Sciatic nerve (tissue), 2 donors: ENCODE data around the gene CALM1. TPM values are rescaled to one million over a fixed set of nuclear protein-coding genes. Genes with fewer than 3 reads are reported as not detected.
"Not testable (repeated sequence)": the region's sequence is repeated elsewhere in the genome, so short reads cannot be mapped to it uniquely, and the experiment has no call there.

Experiments used
- ATAC-seq: fragments of 200-7000 bp; cut with Tn5 transposase; one replicate; pipeline ENCODE4 v1.9.1; 2020; ENCODE audit warnings: mild to moderate bottlenecking, moderate library complexity
- DNase-seq: peaks from one replicate; pipeline ENCODE4 v3.0.0-alpha.2; 2020; ENCODE audit warnings: low spot score
- intact Hi-C: fragments of 100-400 bp; cut with DNase I; formaldehyde crosslinking; loops from one replicate; pipeline ENCODE4 v1.14.2; 2022
- total RNA-seq: library from RNA; stranded (reverse); fragmentation: NEBNext Ultra II Directional; extraction: Animal tissue kit (Norgen Biotek cat#: 25700); gene quantifications from one replicate; pipeline ENCODE4 v1.2.1, GENCODE V29; 2021
- donor health status: DM: no; HTN: no; CAD: no.
- donor health status: DM: no; HTN: no; CAD: no.

Gene CALM1
- total RNA-seq, 1 donor from 2014 or later, result 340 TPM

GRCh38 chr14:90382491-90383125, 14.2 kb upstream of the CALM1 start:
- peak; percentile 74 for ATAC-seq
- intact Hi-C loops, result no loop called here
- peak; percentile 82 for DNase-seq

GRCh38 chr14:90383126-90383730, 13.6 kb upstream of the CALM1 start:
- DNase-seq, result peak; percentile 100
- ATAC-seq, result peak; percentile 98
- intact Hi-C loops, result no loop called here

- ATAC-seq, result peak; percentile 41
- intact Hi-C loops, result no loop called here
- peak; percentile 75 for DNase-seq
These were observed 12.9 kb upstream of the CALM1 start for GRCh38 chr14:90383731-90384542.

- intact Hi-C loops, result no loop called here
- ATAC-seq (no peak), DNase-seq (no peak)
These were observed 12.3 kb upstream of the CALM1 start for GRCh38 chr14:90384543-90384911.

- DNase-seq (no peak), ATAC-seq (no peak)
- intact Hi-C loops, result no loop called here
These were observed 10.5 kb upstream of the CALM1 start for GRCh38 chr14:90386321-90386720.

GRCh38 chr14:90387206-90387760, 9.5 kb upstream of the CALM1 start:
- intact Hi-C loops, result no loop called here
- ATAC-seq (no peak), DNase-seq (no peak)

- ATAC-seq (no peak), DNase-seq (no peak)
- intact Hi-C loops, result no loop called here
These were observed 8.4 kb upstream of the CALM1 start for GRCh38 chr14:90388437-90388836.

GRCh38 chr14:90388982-90389381, 7.8 kb upstream of the CALM1 start:
- DNase-seq (no peak), ATAC-seq (no peak)
- intact Hi-C loops, result no loop called here

- ATAC-seq, result no peak
- DNase-seq, result no peak
- intact Hi-C loops, result no loop called here
These were observed 2.9 kb upstream of the CALM1 start for GRCh38 chr14:90393966-90394365.

- intact Hi-C loops, ATAC-seq, DNase-seq: not testable (repeated sequence)
These were observed 2.0 kb upstream of the CALM1 start for GRCh38 chr14:90394782-90395181.

GRCh38 chr14:90397425-90398314, 841 bp downstream of the CALM1 start:
- intact Hi-C loops, result no loop called here
- DNase-seq (peak; percentile 76), ATAC-seq (peak; percentile 33)

GRCh38 chr14:90398315-90398839, 1.5 kb downstream of the CALM1 start:
- intact Hi-C loops, result no loop called here
- ATAC-seq (peak; percentile 7), DNase-seq (peak; percentile 68)

- intact Hi-C loops, result no loop called here
- no peak for DNase-seq
- no peak for ATAC-seq
These were observed 2.2 kb downstream of the CALM1 start for GRCh38 chr14:90398841-90399540.

GRCh38 chr14:90399541-90400444, 3.0 kb downstream of the CALM1 start:
- peak; percentile 92 for DNase-seq
- intact Hi-C loops, result no loop called here
- peak; percentile 85 for ATAC-seq

GRCh38 chr14:90400904-90401561, 4.2 kb downstream of the CALM1 start:
- intact Hi-C loops, result no loop called here
- ATAC-seq (no peak), DNase-seq (no peak)

GRCh38 chr14:90402016-90402415, 5.2 kb downstream of the CALM1 start:
- DNase-seq (no peak), ATAC-seq (no peak)
- intact Hi-C loops, result no loop called here

GRCh38 chr14:90403065-90403464, 6.2 kb downstream of the CALM1 start:
- ATAC-seq, result no peak
- DNase-seq, result no peak
- intact Hi-C loops, result no loop called here
